ENCODE data around the gene RHOU.

The RHOU gene

DNA sequence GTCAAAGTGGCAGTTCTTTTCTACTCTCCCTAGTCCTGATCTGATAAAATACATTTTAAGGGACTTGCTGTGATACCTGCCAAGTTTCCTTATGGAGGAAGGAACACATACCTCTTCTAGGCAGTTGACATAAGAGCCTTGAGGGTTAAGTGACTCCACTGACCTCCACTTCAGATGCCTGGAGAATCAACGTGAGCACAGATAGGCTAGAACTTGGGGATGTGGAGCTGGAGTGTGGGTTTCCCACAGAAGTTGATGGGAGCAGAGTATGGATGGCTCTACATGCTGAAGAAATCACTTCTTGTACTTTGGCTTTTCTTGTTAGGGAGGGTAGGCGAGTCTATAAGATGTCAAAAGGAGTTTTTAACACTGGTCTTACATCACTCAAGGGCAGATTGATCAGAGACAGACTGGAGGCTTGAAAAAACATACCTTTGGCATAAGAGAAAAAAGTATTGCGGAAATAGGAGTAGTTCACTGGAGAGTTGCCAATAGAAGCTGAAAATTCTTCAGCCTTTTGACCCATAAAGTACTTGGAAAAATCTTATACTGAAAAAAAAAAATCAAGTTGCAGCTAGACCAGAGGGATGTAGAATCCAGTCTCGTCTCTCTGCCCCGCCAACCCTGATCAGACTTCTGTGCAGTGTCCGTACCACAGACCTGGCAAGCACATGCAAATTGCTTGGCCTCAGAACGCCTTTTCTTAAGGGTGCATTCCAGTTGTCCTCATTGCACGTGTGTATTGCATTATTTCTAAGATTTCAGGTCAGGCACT is 5.5 kb downstream of the RHOU start:
- no peak for TF ChIP-seq CTCF (IDR thresholded peaks at IDR 0.05)

GRCh38 chr1:228742281-228742860 is 7.1 kb downstream of the RHOU start:
- TF ChIP-seq CTCF (IDR thresholded peaks at IDR 0.05), result no peak

GRCh38 chr1:228743405-228743804 is 8.1 kb downstream of the RHOU start:
- no peak for TF ChIP-seq CTCF (IDR thresholded peaks at IDR 0.05)

DNA sequence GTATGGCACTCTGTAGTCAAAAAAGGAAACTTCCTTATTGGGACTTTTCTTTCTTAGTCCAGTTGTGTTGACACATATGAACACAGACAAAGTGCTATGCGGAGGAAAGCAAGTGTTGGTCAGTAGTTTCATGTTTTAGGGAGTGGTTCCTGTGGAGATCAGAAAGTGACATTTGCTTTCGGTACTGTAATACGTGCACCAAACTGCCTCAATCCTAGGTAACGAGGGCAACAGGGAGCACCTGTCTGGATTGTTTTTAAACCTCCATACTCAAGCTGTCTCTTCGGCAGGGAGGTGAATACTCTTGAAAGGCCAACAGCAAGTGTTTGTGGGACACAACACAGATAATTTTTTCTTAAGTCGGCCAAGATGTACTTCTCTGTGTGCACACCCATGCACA is 9.1 kb downstream of the RHOU start:
- no peak for TF ChIP-seq CTCF (IDR thresholded peaks at IDR 0.05)

GRCh38 chr1:228744918-228745317 is 9.6 kb downstream of the RHOU start:
- TF ChIP-seq CTCF (IDR thresholded peaks at IDR 0.05), result no peak

GRCh38 chr1:228745497-228745896 is 10.2 kb downstream of the RHOU start:
- no peak for TF ChIP-seq CTCF (IDR thresholded peaks at IDR 0.05)

- no peak for TF ChIP-seq CTCF (IDR thresholded peaks at IDR 0.05)
Observed at GRCh38 chr1:228747301-228747935, 12.1 kb downstream of the RHOU start.
